Esophagus squamous epithelium (tissue), 4 donors: ENCODE data around the gene SECISBP2L.

Experiments
- CTCF ChIP-seq, 6 experiments: fragments of 450-650 bp in 4 of 6; fragments of 200-600 bp in 2 of 6; sonication (generic) in 2 of 6; IDR thresholded peaks; one replicate each; pipeline ENCODE4 v1.5.1; 2016 to 2019; ENCODE audit warnings: antibody characterized with exemption in 6 of 6, mild to moderate bottlenecking in 4 of 6, moderate library complexity in 4 of 6
- POLR2A ChIP-seq, 4 donors: fragments of 450-650 bp; IDR thresholded peaks; one replicate each; pipeline ENCODE4 v1.6.1; 2017; ENCODE audit warnings: antibody characterized with exemption in 4 of 4, mild to moderate bottlenecking in 4 of 4, moderate library complexity in 3 of 4

- TF ChIP-seq CTCF (IDR thresholded peaks at IDR 0.05) (no peak), POLR2A (IDR thresholded peaks at IDR 0.05) (no peak)
Measured at GRCh38 chr15:48964898-48965297, 81.3 kb downstream of the SECISBP2L start.
